ENCODE measurements around the gene GRIK2.

Gene GRIK2

GRCh38 chr6:101719521-101719920 is 326.0 kb downstream of the GRIK2 start:
- DNase-seq (ENCODE audit: low read depth) = no peak
- H3K4me3 ChIP-seq (ENCODE audit: low read depth, low read length) = no peak overlapping the region
- no peak for TF ChIP-seq CTCF (IDR thresholded peaks at IDR 0.05; ENCODE audit: control insufficient read depth, extremely low read depth, insufficient read depth)

GRCh38 chr6:101722471-101722870 is 329.0 kb downstream of the GRIK2 start:
- no peak for DNase-seq (ENCODE audit: low read depth)
- H3K4me3 ChIP-seq (ENCODE audit: low read depth, low read length) = no peak overlapping the region
- no peak for TF ChIP-seq CTCF (IDR thresholded peaks at IDR 0.05; ENCODE audit: control insufficient read depth, extremely low read depth, insufficient read depth)

- no peak for TF ChIP-seq CTCF (IDR thresholded peaks at IDR 0.05; ENCODE audit: control insufficient read depth, extremely low read depth, insufficient read depth)
- no peak overlapping the region for H3K4me3 ChIP-seq (ENCODE audit: low read depth, low read length)
- no peak for DNase-seq (ENCODE audit: low read depth)
Observed at GRCh38 chr6:101722991-101723579, 329.6 kb downstream of the GRIK2 start.

GRCh38 chr6:101728388-101728787 is 334.9 kb downstream of the GRIK2 start:
- DNase-seq (ENCODE audit: low read depth) = no peak
- TF ChIP-seq CTCF (IDR thresholded peaks at IDR 0.05; ENCODE audit: control insufficient read depth, extremely low read depth, insufficient read depth) = no peak
- H3K4me3 ChIP-seq (ENCODE audit: low read depth, low read length) = no peak overlapping the region

GRCh38 chr6:101728956-101729355 is 335.4 kb downstream of the GRIK2 start:
- no peak overlapping the region for H3K4me3 ChIP-seq (ENCODE audit: low read depth, low read length)
- no peak for DNase-seq (ENCODE audit: low read depth)
- TF ChIP-seq CTCF (IDR thresholded peaks at IDR 0.05; ENCODE audit: control insufficient read depth, extremely low read depth, insufficient read depth) = no peak

GRCh38 chr6:101730954-101731353 is 337.4 kb downstream of the GRIK2 start:
- no peak for TF ChIP-seq CTCF (IDR thresholded peaks at IDR 0.05; ENCODE audit: control insufficient read depth, extremely low read depth, insufficient read depth)
- no peak overlapping the region for H3K4me3 ChIP-seq (ENCODE audit: low read depth, low read length)
- DNase-seq (ENCODE audit: low read depth) = no peak

- no peak for DNase-seq (ENCODE audit: low read depth)
- no peak for TF ChIP-seq CTCF (IDR thresholded peaks at IDR 0.05; ENCODE audit: control insufficient read depth, extremely low read depth, insufficient read depth)
Observed at GRCh38 chr6:101733899-101734298, 340.4 kb downstream of the GRIK2 start.

More at GRCh38 chr6:101733899-101734298, 340.4 kb downstream of the GRIK2 start:
- H3K4me3 ChIP-seq (ENCODE audit: low read depth, low read length) = no peak overlapping the region

All from LNCaP clone FGC (cell line).